GM04504 (cell line): ENCODE data around the gene IGSF6.

Experiments used
- DNase-seq: peaks from one replicate; pipeline ENCODE4 v3.0.0-alpha.2; 2012; ENCODE audit warnings: low read depth

The IGSF6 gene

DNA sequence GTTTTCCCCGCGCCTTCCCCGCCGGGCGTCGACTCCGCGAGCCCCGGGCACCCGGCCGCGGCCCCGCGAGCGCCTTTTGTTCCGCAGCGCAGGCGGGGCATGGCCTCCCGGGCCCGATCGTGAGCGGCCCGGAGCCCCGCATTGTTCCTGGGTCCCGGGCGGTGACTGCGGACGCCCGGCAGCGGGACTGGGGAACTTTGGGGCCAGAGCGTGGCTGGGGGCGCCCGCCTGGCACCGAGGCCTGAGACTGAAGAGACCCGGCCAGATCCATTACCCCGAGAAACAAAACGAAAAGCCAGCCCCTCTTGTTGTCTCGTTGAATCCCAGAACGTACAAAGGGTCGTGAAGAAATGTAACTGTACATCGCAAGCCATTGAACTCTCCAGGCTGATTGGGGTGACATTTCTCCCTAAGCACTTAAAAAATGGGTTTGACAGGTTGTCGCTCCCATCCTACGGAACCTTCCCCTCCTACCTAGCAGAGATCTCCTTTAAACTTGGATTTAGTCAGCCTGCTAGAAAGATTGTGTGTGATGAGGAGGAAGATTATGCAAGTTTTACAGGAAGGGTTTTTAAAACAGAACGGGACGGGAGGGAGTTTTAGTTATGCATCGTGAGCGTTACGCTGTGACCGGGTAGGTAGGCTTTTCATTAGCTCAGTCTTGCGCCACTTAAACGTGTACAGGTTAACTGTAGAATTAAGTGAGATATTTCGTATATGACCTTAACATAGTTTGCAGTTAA, 52.2 kb downstream of the IGSF6 start:
- no peak for DNase-seq

DNA sequence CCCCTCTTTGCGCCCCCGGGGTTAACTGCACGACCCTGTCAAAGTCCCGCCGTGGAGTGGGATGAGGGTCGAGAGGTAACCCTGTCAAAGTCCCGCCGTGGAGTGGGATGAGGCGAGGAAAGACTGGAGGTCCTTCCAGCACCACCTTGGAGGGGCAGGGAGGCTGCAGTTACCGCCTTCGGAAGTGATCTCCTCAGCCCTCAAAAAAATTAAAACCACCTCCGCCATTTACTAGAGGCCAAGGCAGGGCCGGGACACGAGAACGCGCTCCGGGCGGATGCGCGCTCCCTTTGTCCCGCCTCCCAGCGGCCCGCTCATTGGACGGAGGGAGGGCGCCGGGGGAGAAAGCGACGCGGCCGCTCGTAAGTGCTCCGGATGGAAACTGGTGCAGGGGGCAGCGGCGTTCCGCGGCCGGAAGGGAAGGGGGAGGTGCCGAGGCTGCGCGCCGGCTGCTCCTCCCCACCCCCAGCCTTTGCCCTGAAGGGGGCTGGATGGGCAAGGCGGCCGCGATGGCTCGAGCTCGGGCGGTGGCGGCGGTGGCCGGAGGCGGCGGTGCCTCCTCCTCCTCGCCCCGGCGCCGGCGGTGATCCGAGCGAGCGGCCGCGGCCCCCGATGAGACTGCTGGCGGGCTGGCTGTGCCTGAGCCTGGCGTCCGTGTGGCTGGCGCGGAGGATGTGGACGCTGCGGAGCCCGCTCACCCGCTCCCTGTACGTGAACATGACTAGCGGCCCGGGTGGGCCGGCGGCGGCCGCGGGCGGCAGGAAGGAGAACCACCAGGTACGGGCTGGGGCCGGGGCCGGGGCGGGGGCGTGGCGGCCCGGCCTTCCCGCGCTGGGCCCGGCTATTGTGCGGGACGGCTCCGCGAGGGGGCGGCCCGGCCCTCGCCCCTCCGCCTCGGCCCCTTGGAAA, 53.0 kb downstream of the IGSF6 start, which contains the start of gene METTL9:
METTL9 (plus strand) TSS at position 456 of the 909 bp plus-strand sequence; CDS start at position 613, 157 bp downstream.
- DNase-seq, result peak; percentile 87

DNA sequence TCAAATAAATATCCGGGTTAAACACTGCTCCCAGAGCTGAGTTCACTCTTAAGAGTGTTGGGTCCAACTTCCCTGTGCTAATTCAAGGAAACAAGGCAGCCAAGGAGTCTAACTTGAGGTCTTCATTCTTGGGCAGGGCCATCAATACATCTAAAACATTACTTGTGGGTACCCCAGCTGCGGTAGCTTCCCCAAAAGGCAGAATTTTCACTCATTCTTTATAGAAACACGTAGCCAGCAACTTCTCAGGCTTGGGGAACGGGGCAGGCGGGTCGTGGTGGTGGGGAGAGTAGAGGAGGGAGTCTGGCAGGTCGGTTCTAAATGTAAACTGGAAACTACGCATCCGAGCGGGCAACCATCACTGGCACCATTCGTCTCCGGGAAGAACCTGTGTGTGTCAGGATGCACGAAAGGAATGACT, 53.7 kb downstream of the IGSF6 start:
- no peak for DNase-seq

DNA sequence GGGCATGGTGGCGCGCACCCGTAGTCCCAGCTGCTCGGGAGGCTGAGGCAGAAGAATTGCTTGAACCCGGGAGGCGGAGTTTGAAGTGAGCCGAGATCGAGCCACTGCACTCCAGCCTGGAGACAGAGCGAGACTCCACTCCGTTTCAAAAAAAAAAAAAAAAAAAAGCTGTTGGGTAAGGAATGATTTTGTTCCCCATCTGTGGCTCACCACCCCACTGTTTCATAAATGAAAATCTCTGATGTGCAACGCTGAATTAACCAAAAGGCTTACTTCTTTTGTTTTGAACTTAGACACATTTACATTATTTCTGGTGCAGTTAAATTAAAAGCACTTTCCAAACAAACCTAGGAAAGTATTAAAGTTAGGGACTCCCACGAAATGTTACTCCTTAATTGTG, 54.2 kb downstream of the IGSF6 start:
- no peak for DNase-seq

- no peak for DNase-seq
These were observed 54.8 kb downstream of the IGSF6 start for GRCh38 chr16:21597561-21598030.

- no peak for DNase-seq
These were observed 58.7 kb downstream of the IGSF6 start for GRCh38 chr16:21593530-21594289.

- no peak for DNase-seq
These were observed 60.2 kb downstream of the IGSF6 start for GRCh38 chr16:21592191-21592590.

DNA sequence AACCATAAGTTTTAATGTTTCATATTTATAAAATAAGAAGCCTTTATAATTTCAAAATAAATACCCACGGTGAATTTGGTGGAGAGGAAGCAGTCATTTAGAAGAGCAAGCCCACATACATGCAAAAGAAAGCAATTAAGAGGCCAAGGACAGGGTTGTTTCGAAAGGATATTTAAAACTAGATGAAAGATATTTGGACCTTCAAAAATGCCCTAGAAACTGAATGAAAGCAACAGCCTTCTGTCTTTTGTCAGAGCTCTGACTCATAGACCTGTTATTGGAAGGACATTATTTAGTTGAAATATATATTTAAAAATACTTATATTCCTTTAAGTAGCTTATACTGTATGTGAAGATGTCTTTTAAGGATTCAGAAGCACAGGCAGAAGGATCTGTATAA, 61.6 kb downstream of the IGSF6 start:
- no peak for DNase-seq

DNA sequence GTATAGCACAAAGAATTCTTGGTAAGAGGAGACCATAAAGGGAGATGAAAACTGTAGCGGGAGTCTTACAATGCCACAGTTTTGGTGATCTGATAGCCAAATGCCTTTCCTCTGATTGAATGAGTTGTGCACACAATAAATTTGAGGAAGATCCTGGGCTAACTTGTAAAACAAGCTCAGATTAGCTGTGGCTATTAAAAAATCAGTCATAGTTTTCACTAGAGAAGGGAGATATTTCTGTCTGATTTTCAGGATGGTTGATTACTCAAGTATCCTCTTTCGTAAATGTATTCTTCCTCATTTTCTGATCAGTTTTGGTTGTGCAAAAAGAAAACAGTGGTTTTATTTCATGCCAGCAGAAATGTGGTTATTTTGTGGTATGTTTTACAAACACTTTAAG, 62.1 kb downstream of the IGSF6 start:
- DNase-seq, result no peak

- DNase-seq, result no peak
These were observed 62.9 kb downstream of the IGSF6 start for GRCh38 chr16:21589551-21589950.
